ENCODE data around the gene TIAM2.

DNA sequence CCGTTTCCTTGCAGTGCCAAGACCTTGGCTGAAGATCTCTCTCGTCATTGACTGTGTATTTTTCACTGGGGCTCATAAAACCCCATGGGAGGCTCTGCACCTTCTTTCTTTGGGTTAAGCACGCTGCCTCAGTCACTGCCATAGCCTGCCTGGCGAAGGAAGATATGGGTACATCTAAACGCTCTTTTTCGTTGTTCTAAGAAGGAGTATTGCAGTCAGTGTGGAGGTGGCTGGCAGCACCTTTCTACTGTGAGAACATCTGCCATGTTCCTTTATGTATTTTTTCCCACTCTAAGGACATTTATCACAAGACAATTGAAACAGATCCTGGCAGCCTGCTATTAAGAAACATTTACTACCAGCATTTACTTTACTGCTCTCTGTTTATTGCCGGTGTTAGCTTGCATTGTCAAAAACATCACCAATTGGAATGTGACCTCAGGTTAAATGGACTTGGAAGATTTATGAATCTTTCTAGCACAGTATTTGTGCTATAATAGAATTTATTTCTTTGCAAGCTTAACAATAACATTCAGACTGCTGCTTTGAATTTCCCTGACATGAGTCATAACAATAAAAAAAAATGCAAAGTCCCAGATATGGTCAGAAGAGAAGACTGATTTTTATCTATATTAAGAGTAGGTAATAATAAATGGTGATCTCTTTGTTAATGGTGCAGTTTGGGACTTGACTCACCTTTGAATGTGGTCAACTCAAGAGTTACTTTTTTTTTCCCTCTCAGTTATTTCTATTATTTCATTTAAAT is 206.5 kb downstream of the TIAM2 start:
- no peak for TF ChIP-seq POLR2A (IDR thresholded peaks at IDR 0.05)
- peak in 2 of 3 donors; percentile 56 to 70 for TF ChIP-seq POLR2AphosphoS5 (IDR thresholded peaks at IDR 0.05)

Measured in transverse colon (tissue), 3 donors.